Activated T-helper 2 cell treated with anti-CD3 and anti-CD28 coated beads, Interferon-gamma antibody, Interleukin-2, Interleukin-4, amounts not matched to agents 10 μg/mL and 5 μg/mL and 100 μg/mL, durations not matched to agents 14 hours and 24 hours and 36 hours (primary cell): ENCODE data around the gene NDUFS5. TPM values are rescaled to one million over a fixed set of nuclear protein-coding genes. Genes with fewer than 3 reads are reported as not detected.
"Not testable (repeated sequence)": the region's sequence is repeated elsewhere in the genome, so short reads cannot be mapped to it uniquely, and the experiment has no call there.

Experiments used
- DNase-seq: peaks from one replicate; pipeline ENCODE4 v3.0.0; 2021; ENCODE audit warnings: low spot score
- H3K27ac Mint-ChIP-seq: one replicate; pipeline ENCODE4 v1.8.0; 2021; ENCODE audit warnings: mixed read lengths
- H3K27me3 Mint-ChIP-seq: one replicate; pipeline ENCODE4 v1.8.0; 2021; ENCODE audit warnings: low read depth, mixed read lengths
- H3K36me3 Mint-ChIP-seq: one replicate; pipeline ENCODE4 v1.8.0; 2021; ENCODE audit warnings: low read depth, mixed read lengths
- H3K4me1 Mint-ChIP-seq: one replicate; pipeline ENCODE4 v1.8.0; 2021; ENCODE audit warnings: low read depth, mixed read lengths
- H3K4me3 Mint-ChIP-seq: one replicate; pipeline ENCODE4 v1.8.0; 2021; ENCODE audit warnings: low read depth, mild to moderate bottlenecking, moderate library complexity, mixed read lengths
- H3K9me3 Mint-ChIP-seq: one replicate; pipeline ENCODE4 v1.8.0; 2021; ENCODE audit warnings: mixed read lengths
- intact Hi-C: fragments of 100-400 bp; cut with micrococcal nuclease; formaldehyde crosslinking; loops from one replicate; pipeline ENCODE4 v1.15.1; 2023
- total RNA-seq: library from RNA; stranded (reverse); gene quantifications from 2 replicates; pipeline ENCODE4 v1.2.3, GENCODE V29; 2022

Gene NDUFS5
- total RNA-seq, 1 donor from 2014 or later: 188 TPM

GRCh38 chr1:39023140-39023539, 3.0 kb upstream of the NDUFS5 start:
- DNase-seq: no peak
- H3K36me3 Mint-ChIP-seq: peaks cover 8% of the 10 kb centered on the region
- H3K27ac Mint-ChIP-seq: no peak overlapping the region
- no peaks in the 10 kb centered on the region for H3K27me3 Mint-ChIP-seq
- intact Hi-C loops: no loop called here
- peaks cover 14% of the 10 kb centered on the region for H3K4me1 Mint-ChIP-seq
- no peaks in the 10 kb centered on the region for H3K9me3 Mint-ChIP-seq
- H3K4me3 Mint-ChIP-seq: no peak overlapping the region

- Mint-ChIP-seq H3K4me3 (peak overlapping the region; percentile 100), H3K4me1 (peaks cover 22% of the 10 kb centered on the region), H3K27ac (peak overlapping the region; percentile 100), H3K9me3 (no peaks in the 10 kb centered on the region), H3K36me3 (peaks cover 39% of the 10 kb centered on the region), H3K27me3 (no peaks in the 10 kb centered on the region)
- no peak for DNase-seq
- intact Hi-C loops: loop anchor here (1.0 kb wide), 1 partner anchor 35 kb away; no protein-coding TSS in a partner anchor
Measured at GRCh38 chr1:39026866-39027507, 837 bp downstream of the NDUFS5 start.

GRCh38 chr1:39034114-39034654, 8.0 kb downstream of the NDUFS5 start:
- intact Hi-C loops: no loop called here
- Mint-ChIP-seq H3K36me3 (peaks cover 71% of the 10 kb centered on the region), H3K27ac (peak overlapping the region; percentile 87), H3K9me3 (no peaks in the 10 kb centered on the region), H3K27me3 (no peaks in the 10 kb centered on the region), H3K4me3 (peak overlapping the region; percentile 74), H3K4me1 (peaks cover 29% of the 10 kb centered on the region)
- no peak for DNase-seq

- H3K36me3 Mint-ChIP-seq: peaks cover 56% of the 10 kb centered on the region
- peaks cover 25% of the 10 kb centered on the region for H3K4me1 Mint-ChIP-seq
- no peak overlapping the region for H3K4me3 Mint-ChIP-seq
- no peaks in the 10 kb centered on the region for H3K9me3 Mint-ChIP-seq
- intact Hi-C loops: no loop called here
- no peak for DNase-seq
- no peaks in the 10 kb centered on the region for H3K27me3 Mint-ChIP-seq
- H3K27ac Mint-ChIP-seq: no peak overlapping the region
Measured at GRCh38 chr1:39036678-39037077, 10.5 kb downstream of the NDUFS5 start.

GRCh38 chr1:39043513-39043912, 17.4 kb downstream of the NDUFS5 start:
- intact Hi-C loops: no loop called here
- Mint-ChIP-seq H3K4me3 (no peak overlapping the region), H3K4me1 (peaks cover 3% of the 10 kb centered on the region), H3K27ac (no peak overlapping the region), H3K27me3 (no peaks in the 10 kb centered on the region), H3K36me3 (peaks cover 19% of the 10 kb centered on the region), H3K9me3 (no peaks in the 10 kb centered on the region)
- DNase-seq: no peak

GRCh38 chr1:39044762-39045161, 18.6 kb downstream of the NDUFS5 start:
- no peak overlapping the region for H3K27ac Mint-ChIP-seq

GRCh38 chr1:39045231-39045630, 19.1 kb downstream of the NDUFS5 start:
- Mint-ChIP-seq H3K4me3 (no peak overlapping the region), H3K9me3 (no peaks in the 10 kb centered on the region), H3K27me3 (no peaks in the 10 kb centered on the region), H3K4me1 (no peaks in the 10 kb centered on the region), H3K36me3 (peaks cover 14% of the 10 kb centered on the region), H3K27ac (no peak overlapping the region)
- no peak for DNase-seq
- intact Hi-C loops: no loop called here

More at GRCh38 chr1:39044762-39045161, 18.6 kb downstream of the NDUFS5 start:
- peaks cover 14% of the 10 kb centered on the region for H3K36me3 Mint-ChIP-seq
- DNase-seq: no peak
- no peaks in the 10 kb centered on the region for H3K9me3 Mint-ChIP-seq
- H3K4me1 Mint-ChIP-seq: no peaks in the 10 kb centered on the region
- no peak overlapping the region for H3K4me3 Mint-ChIP-seq
- H3K27me3 Mint-ChIP-seq: no peaks in the 10 kb centered on the region
- intact Hi-C loops: no loop called here

GRCh38 chr1:39046613-39047210, 20.6 kb downstream of the NDUFS5 start:
- Mint-ChIP-seq H3K36me3 (peaks cover 11% of the 10 kb centered on the region), H3K4me1 (peaks cover 4% of the 10 kb centered on the region), H3K27ac (no peak overlapping the region), H3K4me3 (no peak overlapping the region), H3K9me3 (no peaks in the 10 kb centered on the region), H3K27me3 (no peaks in the 10 kb centered on the region)
- no peak for DNase-seq
- intact Hi-C loops: no loop called here

- Mint-ChIP-seq H3K27ac (no peak overlapping the region), H3K27me3 (no peaks in the 10 kb centered on the region), H3K4me3 (no peak overlapping the region), H3K4me1 (peaks cover 4% of the 10 kb centered on the region), H3K36me3 (peaks cover 9% of the 10 kb centered on the region), H3K9me3 (no peaks in the 10 kb centered on the region)
- no peak for DNase-seq
- intact Hi-C loops: no loop called here
Measured at GRCh38 chr1:39047374-39048229, 21.5 kb downstream of the NDUFS5 start.

- no peak for DNase-seq
- H3K9me3 Mint-ChIP-seq: no peaks in the 10 kb centered on the region
- H3K27ac Mint-ChIP-seq: no peak overlapping the region
- H3K4me3 Mint-ChIP-seq: no peak overlapping the region
- no peaks in the 10 kb centered on the region for H3K27me3 Mint-ChIP-seq
- H3K36me3 Mint-ChIP-seq: no peaks in the 10 kb centered on the region
- H3K4me1 Mint-ChIP-seq: peaks cover 4% of the 10 kb centered on the region
- intact Hi-C loops: no loop called here
Measured at GRCh38 chr1:39048745-39049370, 22.7 kb downstream of the NDUFS5 start.

- no peaks in the 10 kb centered on the region for H3K36me3 Mint-ChIP-seq
- peaks cover 4% of the 10 kb centered on the region for H3K4me1 Mint-ChIP-seq
- no peak overlapping the region for H3K4me3 Mint-ChIP-seq
- H3K9me3 Mint-ChIP-seq: no peaks in the 10 kb centered on the region
- no peak overlapping the region for H3K27ac Mint-ChIP-seq
- no peaks in the 10 kb centered on the region for H3K27me3 Mint-ChIP-seq
- intact Hi-C loops: no loop called here
- DNase-seq: no peak
Measured at GRCh38 chr1:39050001-39050400, 23.9 kb downstream of the NDUFS5 start.

GRCh38 chr1:39051193-39051850, 25.2 kb downstream of the NDUFS5 start:
- intact Hi-C loops, DNase-seq, H3K27ac Mint-ChIP-seq, H3K4me1 Mint-ChIP-seq, H3K27me3 Mint-ChIP-seq, H3K36me3 Mint-ChIP-seq, H3K4me3 Mint-ChIP-seq, H3K9me3 Mint-ChIP-seq: not testable (repeated sequence)
